Limb (tissue), 2 donors: ENCODE data around the gene FBH1.
"Not testable (repeated sequence)": the region's sequence is repeated elsewhere in the genome, so short reads cannot be mapped to it uniquely, and the experiment has no call there.

Experiments used
- DNase-seq, 2 donors: peaks; one replicate each; pipeline ENCODE4 v3.0.0-alpha.2; 2016; ENCODE audit errors: extremely low spot score in 2 of 2

Gene FBH1

GRCh38 chr10:5959142-5959541 lies 69.1 kb downstream of the FBH1 start:
- DNase-seq, result peak in 1 of 2 donors; percentile 10

- DNase-seq, result no peak
Measured at GRCh38 chr10:5959581-5960069, 69.6 kb downstream of the FBH1 start.

- DNase-seq, result peak in 1 of 2 donors; percentile 14
Measured at GRCh38 chr10:5960070-5960972, 70.3 kb downstream of the FBH1 start.

GRCh38 chr10:5960973-5961275 lies 70.9 kb downstream of the FBH1 start:
- not testable (repeated sequence) for DNase-seq

- peak in 1 of 2 donors; percentile 14 for DNase-seq
Measured at GRCh38 chr10:5961405-5962100, 71.5 kb downstream of the FBH1 start.

- DNase-seq, result peak in 1 of 2 donors; percentile 2
Measured at GRCh38 chr10:5962358-5962940, 72.4 kb downstream of the FBH1 start.

GRCh38 chr10:5963071-5963470 lies 73.0 kb downstream of the FBH1 start:
- peak in 1 of 2 donors; percentile 3 for DNase-seq

GRCh38 chr10:5963591-5963990 lies 73.5 kb downstream of the FBH1 start:
- peak in 1 of 2 donors; percentile 9 for DNase-seq

- DNase-seq, result no peak
Measured at GRCh38 chr10:5964736-5965135, 74.7 kb downstream of the FBH1 start.

GRCh38 chr10:5965266-5965665 lies 75.2 kb downstream of the FBH1 start:
- DNase-seq, result no peak

GRCh38 chr10:5968037-5968680 lies 78.1 kb downstream of the FBH1 start:
- DNase-seq, result no peak

GRCh38 chr10:5968681-5969453 lies 78.8 kb downstream of the FBH1 start:
- DNase-seq, result no peak

GRCh38 chr10:5970066-5970465 lies 80.0 kb downstream of the FBH1 start:
- DNase-seq, result no peak

GRCh38 chr10:5970527-5970926 lies 80.5 kb downstream of the FBH1 start:
- no peak for DNase-seq

- DNase-seq, result no peak
Measured at GRCh38 chr10:5971315-5971832, 81.3 kb downstream of the FBH1 start.

- DNase-seq, result no peak
Measured at GRCh38 chr10:5971886-5972285, 81.8 kb downstream of the FBH1 start.

- DNase-seq, result no peak
Measured at GRCh38 chr10:5973069-5973468, 83.0 kb downstream of the FBH1 start.

- no peak for DNase-seq
Measured at GRCh38 chr10:5975641-5976473, 85.8 kb downstream of the FBH1 start.

- peak in 1 of 2 donors; percentile 61 for DNase-seq
Measured at GRCh38 chr10:5976512-5977470, 86.7 kb downstream of the FBH1 start.
